GM21717 (cell line): ENCODE measurements around the gene TMEM171.

Experiments
- ATAC-seq: cut with Tn5 transposase; IDR thresholded peaks from one replicate; pipeline ENCODE4 v1.9.1; 2021; ENCODE audit warnings: mild to moderate bottlenecking, moderate library complexity; ENCODE audit not compliant: unreplicated experiment

The TMEM171 gene

DNA sequence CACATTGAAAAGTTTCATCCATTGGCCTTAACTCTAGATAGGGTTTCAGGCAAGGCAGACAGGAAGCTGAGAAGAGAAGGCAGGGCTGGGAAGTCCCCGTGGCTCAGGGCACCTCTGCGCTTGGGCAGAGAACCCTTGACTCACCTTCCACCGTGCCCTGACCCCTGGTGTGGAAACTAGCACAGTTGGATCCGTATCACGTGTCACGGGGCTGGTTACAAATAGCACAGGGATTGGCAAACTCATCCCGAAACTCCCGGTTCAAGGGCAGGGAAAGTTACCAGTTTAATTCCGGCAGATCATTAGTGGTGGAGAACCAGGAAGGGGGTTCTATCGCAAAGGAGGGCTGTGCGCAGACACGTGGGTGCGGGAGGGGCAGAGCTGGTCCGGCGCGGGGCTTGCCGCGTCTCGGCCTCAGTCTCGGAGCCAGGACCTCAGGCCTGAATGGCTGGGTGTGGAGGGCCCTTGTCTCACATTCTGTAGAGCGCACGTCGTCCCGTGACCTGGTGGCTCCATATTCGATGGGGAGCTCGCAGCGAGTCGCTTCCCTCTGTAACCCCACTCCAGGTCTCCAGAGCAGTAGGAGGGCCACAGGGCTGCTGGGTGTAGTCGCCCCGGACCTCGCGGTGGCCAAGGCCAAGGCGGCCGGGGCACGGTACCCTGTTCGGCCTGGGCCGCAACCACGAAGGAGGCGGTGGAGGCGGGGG is 771 bp upstream of the TMEM171 start:
- no peak for ATAC-seq

DNA sequence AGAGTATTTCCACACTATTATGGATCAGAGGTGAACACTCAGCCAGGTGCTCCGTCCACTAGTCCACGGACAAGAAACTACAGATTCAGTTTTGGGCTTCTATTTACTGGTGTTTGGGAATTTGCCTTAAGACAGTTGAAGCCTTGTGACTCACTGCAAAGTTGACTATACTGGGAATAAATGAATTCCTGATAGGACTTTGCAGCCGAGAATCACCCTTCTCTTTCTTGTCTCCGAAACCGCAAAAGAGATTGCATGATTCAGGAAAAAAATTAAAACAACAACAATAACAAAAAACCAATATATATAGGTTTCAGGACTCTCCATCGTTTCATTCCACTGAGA is 716 bp downstream of the TMEM171 start:
- ATAC-seq = no peak

DNA sequence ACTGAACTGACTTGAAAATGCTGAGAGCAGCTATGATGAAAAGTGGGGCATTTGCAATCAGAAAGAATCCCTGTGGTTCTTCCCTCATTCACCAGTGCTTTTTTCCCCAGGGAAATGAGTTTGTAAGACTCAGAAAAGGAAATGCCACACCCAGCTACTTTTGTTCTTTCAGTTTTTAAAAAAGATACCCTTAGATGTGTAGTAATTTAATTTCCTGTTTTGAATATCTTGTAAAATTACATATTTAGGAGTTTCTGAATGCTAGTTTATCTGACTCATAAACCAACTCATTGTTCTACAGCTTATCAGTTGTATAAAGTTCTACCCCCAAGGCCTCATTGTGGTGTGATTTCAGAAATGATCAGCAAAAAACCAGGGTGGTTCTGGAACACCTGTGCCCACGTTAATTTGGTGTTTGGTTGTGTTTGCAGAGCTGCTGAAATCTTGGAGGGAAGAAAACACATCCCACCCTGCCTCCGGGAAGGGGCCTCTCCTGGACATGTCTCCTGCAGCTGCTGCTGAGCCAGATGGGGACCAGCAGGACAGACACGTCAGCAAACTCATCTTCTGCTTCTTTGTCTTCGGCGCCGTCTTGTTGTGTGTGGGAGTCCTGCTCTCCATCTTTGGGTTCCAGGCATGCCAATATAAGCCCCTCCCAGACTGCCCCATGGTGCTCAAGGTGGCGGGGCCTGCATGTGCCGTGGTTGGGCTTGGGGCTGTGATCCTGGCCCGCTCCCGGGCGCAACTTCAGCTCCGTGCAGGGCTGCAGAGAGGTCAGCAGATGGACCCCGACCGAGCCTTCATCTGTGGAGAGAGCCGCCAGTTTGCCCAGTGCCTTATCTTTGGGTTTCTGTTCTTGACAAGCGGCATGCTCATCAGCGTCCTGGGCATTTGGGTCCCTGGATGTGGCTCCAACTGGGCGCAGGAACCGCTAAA is 2.8 kb downstream of the TMEM171 start:
- ATAC-seq = no peak

DNA sequence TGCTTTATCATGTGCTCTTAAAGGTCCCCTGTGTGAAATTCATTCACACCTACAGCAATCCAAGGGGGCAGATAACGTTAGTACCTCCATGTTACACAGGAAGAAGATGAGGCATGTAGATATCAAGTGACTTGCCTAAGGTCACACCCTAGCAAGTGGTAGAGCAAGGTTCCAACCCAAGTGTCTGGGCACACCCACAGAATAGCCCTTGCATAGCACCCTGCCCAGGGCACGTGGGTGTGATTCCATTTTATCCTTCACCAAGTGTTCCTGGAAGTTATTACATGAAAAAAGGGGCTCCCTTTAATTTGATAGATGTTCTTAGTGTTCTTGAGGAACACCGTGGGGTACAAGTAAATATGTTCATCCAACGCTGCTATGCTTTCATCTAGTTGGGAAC is 4.9 kb downstream of the TMEM171 start:
- no peak for ATAC-seq

DNA sequence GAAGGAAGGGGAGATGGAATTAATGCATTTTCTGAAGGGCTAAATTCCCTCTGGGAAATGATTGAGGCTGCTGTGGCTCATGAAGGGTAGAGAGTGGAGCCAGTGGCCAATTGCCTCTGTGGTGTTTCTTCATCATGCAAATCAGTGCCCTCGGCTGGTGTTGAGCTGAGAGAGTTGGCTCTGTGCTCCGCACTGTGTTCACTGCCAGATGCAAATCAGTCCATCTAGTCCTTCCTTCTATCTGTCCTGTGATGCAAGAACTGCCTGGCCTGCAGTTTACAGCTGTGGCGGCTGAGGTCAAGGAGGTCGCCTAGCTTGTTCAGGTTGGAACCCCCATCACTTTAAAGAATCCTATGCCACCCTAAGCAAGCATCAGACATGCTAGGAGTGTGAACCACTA is 6.0 kb downstream of the TMEM171 start:
- no peak for ATAC-seq

DNA sequence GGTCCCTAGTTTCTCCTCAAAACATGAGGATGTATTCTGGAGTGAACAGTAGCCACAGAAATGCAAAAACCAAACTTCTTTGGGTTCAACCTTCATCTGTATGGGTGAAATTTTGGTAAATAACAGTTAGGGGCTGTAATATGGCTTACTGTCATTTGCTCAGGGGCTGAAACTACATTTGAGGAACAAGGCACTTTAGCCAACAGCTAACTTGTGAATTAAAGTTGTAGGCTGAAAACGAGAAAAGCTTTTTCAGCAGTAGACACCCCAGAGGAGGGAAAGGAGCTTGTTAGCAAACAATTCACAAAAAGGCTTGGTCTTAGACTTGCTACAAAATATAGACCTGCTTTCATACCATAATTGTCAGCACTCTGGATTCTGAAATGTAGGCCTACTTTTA is 6.6 kb downstream of the TMEM171 start:
- no peak for ATAC-seq

DNA sequence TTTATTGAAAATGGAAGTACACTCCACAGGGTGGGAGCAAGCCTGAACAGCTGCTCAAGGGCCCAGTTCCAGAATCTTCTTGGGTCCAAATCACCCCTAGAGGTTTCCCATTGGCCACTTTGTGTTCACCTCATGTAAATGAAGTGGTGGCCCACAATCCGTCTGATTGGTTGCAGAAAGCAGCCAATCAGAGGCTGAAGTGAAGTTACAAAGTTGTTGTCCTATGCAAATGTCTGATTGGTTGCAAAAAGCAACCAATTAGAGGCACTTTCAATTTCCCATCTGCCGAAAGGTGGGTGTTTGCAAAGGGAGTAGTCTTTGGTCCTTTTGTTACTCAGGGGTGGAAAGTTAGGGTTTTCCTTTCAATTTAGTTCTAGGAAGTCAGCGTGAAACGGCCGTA is 8.8 kb downstream of the TMEM171 start:
- no peak for ATAC-seq

DNA sequence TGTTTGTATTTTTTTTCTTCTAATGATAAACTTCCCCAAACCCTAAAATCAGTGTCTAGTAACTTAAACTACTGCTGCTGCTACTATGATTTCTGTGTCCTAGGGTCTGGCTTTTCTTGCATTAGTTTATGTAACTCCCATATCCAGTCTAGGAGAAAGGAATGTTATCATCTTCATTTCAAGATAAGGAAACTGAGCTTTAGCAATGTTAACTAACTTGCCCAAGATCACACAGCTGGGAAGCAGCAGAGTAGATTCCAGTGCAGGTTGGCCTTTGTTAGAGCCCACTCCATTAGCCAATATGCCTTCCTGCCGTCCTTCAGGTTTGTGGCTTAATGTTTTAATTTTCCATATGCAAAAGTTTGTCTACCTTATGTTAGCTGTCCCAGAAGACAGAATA is 10.4 kb downstream of the TMEM171 start:
- no peak for ATAC-seq

DNA sequence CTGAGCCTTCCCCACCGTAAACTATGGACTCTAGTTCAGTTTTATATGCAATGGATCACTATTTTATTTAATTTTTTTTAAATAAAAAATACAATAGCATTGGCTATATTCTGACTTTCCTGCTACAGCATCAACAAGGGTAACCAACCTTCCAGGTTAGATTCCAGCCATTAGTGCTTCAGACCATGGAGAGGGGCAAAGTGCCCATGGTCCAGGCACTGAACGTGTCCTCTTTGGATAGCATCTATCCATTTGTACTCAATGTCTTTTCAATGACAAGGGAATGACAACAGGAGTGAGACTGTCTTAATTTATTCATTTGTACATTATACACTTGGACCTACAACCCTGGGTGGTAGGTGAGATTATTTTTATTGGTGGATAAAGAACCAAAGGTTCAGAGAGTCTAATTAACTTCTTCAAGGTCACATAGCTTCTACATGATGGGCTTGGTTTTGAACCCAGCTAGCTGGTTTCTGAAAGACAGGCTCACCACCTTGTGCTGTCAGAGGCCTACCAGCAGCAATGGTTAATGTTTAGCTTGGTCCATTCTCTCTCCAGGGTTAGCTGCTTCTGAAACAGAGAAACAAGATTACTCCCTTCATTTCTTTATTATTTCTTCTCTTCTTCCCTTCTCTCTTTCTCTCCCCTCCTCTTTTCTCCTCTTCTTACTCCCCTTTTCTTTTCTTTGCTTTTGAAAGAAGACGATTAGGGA is 11.5 kb downstream of the TMEM171 start:
- no peak for ATAC-seq

DNA sequence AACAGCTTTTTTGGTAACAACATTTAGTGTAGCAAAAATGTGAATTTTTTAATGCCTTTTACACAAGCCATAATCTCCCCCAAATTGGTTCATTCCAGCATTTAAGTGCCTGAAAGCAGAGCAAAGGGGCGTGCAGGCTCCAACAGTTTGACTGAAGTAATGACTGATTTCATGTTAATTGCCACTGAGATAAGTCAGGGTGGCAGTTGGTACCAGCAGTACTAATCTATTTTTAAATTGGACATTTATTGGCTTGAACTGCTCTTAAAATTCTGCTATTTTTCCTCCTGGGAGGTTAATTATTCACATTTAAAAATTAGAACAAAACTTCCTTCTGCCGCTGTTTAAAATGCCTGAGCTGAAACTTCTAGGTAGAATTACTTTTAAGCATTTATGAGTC is 12.4 kb downstream of the TMEM171 start:
- ATAC-seq = no peak

DNA sequence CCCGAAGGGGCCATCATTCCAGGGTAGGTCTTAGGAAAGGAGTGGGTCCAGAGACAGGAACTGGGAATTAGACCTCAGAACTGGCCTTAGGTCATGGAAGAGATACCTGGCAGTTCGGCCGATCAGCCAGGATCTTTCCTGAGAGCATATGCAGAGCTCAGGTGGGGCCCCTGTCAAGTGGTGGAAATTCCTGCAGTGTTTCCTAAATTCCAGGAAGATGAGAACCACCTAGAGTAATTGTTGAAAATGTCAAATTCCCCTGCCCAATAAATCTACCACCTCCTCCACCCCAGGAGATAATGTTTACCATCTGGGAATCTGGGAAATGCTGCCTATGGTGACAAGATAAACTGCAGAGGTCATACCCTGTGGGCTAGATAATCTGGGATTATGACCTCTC is 14.6 kb downstream of the TMEM171 start:
- ATAC-seq = no peak

DNA sequence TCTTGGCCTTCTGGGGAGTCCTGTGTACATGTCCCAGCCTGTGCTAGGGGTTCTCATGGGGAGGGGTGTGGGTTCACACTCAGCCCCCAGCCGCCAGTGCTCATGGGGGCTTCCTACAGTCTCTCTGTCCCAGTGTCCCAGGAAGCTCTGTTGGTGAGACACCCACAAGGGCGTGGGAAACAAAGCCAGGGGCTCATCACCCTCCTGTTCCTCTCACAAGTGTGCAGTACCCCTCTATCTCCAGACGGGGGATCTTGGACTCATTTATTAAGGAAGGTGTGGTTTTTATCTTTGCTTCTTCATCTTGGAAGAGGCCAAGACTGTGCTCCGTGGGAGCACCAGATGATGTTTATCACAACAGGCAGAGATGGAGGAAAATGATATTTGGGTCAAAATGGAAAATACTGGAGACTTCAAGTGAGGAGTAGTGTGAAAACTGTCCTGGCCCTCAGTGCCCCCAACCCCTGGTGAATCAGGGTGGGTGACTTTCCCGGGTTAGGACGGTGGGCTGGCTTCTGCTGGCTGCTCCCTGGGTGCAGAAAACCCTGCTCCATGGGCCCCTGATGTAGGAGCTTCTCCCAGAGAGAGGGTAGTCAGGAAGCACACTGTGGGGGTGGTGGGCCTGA is 15.2 kb downstream of the TMEM171 start:
- no peak for ATAC-seq

DNA sequence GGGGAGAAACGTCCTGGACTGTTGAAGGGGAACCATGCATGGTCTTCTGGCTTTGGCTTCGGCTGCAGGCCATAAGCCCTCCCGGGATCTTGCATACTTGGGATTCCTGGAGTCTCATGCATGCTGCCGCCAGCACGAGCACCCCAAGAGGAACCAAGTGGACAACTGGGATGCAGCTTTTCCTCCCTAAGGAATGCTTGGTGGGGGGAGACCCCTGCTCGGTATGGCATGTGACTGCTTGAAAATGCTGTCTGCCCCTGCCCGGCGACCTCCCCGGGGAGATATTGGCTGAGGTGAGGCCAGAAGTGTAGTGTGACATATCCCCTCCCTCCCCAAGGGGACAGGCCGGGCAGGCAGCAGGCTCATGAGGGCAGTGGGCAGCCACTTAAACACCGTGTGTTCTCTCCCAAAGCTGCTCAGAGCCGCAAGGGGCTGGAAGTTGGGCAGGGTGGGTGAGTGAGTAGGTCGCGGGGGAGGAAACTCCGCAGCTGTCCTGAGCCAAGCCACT is 15.7 kb downstream of the TMEM171 start:
- ATAC-seq = no peak

DNA sequence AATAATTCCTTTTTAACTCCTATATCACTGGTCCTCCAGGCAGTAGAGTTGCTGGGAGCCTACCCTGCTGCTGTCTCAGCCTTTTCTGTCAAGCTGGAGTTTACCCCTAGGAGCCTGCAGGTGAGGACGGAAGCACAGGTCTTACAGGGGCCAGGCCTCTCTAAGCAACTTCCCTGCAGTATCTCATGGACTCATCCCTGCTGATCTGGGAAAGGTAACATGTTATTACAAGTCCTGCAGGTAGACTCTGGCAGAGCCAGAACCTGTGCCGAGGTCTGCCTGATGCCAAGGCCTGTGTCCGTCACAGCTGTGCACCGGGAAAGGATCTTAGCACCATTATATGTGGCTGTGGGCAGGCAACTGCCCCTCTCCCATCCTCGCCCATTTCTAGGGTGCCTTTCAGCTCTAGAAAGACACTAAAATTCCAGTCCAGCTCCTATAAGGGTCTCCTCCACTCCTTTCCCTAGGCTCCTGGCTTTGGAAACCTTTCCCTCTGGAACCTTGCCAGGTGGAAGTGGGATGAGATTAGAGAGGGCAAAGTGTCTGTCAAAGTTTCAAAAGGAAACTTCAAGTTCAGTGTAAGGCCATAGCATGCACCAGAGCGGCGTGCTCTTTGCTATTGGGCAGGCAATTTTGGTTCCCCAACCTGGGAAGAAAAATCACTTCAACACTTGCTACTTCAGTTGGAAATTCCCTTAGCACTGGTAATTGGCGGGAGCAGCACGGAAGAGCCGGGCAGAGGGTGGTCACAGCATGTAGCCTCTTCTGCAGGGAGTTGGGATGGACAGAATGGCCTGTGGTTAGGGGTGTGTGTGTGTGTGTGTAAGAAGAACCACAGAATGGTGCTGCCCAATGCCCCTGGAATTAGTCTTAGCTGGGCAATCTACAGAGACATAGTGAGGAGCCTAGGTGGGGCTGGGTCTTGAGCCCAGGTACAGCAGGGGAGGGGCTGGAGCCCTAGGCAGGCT is 17.5 kb downstream of the TMEM171 start:
- no peak for ATAC-seq

DNA sequence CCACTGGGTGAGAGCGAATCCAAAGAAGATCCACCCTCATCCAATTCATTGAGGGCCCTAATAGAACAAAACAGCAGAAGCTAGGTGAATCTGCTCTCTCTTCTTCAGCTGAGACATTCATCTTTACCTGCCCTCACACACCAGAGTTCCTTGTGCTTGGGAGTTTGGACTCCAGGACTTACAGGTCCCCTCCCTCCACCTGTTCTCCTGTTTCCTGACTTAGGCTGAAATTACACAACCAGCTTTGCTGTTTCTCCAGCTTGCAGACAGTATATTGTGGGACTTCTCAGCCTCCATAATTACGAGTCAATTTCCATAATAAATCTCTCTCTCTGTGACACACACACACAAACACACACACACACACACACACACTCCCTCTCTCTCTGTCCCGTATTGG is 19.1 kb downstream of the TMEM171 start:
- ATAC-seq = no peak

DNA sequence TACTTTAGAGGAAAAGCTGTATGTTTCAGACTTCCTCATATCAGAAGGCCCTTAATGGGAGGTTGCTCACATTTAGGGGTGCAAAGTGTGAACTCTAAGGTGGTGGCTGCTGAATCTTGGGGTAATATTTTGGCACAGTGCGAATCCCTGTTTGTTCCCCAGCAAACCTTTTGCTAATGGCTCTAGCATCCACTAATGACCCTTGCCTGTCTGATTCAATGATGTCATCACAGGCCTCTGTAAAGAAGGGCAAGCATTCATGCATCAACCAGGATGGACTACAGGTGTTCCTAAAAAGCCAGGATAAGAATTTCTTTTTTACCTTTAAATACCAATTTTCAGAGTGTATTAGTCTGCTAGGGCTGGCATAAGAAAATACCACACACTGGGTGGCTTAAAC is 20.4 kb downstream of the TMEM171 start:
- ATAC-seq = no peak

DNA sequence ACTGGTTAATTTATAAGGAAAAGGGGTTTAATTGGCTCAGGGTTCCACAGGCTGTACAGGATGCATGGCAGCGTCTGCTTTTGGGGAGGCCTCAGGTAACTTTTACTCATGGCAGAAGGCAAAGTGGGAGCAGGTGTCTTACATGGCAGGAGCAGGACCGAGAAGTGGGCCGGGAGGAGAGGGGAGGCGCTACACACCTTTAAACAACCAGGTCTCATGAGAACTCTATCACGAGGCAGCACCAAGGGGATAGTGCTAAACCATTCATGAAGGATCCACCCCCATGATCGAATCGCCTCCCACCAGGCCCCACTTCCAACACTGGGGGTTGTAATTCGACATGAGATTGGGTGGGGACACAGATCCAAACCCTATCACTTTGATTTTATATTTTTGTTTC is 21.7 kb downstream of the TMEM171 start:
- ATAC-seq = no peak

DNA sequence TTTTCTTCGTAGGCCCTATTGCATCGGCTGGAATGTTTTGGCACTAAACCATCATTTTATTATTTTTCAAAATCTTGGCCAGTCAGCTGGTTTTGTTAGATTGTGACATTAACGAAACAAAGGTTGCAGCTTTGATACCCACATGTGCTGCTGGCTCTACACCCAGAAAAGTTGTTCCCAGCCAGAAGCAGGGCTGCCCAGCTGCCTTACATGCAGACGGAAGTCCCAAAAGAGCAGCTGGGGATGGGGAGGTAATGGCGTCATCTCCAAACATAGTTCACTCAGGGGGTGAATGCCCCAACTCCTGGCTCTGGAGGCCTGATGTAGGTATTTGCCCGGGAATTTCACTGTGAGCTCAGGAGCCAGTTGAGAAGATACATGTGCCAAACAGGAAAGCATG is 23.3 kb downstream of the TMEM171 start:
- ATAC-seq = no peak

DNA sequence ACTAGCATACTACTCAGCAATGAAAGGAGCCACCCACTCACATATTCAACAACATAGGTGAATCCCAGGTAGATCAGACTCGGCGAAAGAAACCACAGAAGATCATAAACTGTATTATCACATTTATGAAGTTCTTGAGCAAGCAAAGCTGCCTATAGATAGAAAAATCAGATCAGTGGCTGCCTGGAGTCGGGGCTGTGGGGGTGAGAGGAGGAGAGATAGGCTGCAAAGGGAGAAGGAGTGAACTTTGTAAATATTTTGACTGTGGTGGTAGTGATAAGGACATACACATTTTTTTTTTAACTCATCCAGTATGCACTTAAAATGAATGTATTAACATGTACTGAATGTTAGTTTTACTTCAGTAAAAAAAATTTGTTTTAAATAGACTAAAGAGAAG is 29.2 kb downstream of the TMEM171 start:
- no peak for ATAC-seq

DNA sequence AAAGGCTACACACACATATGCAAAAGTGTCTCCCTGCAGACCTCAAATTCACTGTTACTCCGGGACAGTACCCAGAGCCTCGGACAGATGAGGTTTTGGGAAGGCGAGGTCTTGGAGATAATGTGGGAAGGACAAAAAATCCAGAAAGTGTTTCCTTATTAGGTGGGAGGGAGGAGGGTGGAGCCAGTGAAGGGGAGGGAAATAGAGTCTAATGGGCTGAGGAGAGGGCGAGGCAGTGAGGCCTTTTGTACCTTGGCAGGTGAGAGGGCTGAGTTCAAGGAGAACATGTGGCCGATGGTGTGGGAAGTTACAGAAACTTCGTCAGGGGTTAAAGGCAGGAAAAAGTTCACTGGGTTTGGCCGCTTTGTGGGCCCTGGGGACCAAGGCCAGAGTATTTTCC is 30.5 kb downstream of the TMEM171 start:
- no peak for ATAC-seq
